Activated T-cell treated with anti-CD3 and anti-CD28 coated beads for 1 hour (primary cell): ENCODE results near the gene GMEB2.
"Not testable (repeated sequence)": the region's sequence is repeated elsewhere in the genome, so short reads cannot be mapped to it uniquely, and the experiment has no call there.

Experiments used
- DNase-seq: peaks from one replicate; pipeline ENCODE4 v3.0.0-alpha.2; 2020; ENCODE audit warnings: low read depth

Gene GMEB2

DNA sequence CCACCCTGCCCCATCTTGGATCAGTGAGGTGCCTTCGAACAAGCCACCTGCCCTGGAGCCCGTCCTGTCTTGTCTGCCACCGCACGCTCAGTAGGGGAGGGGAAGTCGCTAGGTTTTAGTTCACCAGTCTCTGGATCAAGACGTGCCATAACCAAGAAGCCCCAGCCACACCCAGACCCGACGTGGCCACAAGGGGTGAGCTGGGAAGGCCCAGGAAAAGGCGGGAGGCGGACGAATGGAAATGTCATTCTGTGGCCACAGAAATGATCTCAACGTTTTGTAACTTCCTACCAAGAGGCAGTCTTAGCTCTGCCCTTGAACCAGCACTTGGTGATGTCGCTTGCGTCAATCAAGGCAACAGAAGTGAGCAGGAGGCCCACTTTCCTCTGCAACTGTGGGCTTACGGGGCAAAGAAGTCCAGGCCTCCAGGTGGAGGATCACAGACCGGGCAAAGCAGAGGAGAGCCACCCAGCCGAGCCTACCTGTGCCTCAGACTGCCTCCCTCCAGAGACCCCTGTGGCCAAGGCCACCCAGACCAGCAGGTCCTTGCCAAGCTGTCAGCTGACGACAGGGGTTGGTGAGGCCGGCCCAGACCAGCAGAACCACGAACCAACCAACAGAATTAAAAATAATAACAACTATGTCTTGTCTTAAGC is 14.5 kb downstream of the GMEB2 start:
- no peak for DNase-seq

- DNase-seq = no peak
Observed at GRCh38 chr20:63611646-63612045, 15.3 kb downstream of the GMEB2 start.

- DNase-seq = no peak
Observed at GRCh38 chr20:63610581-63611435, 16.1 kb downstream of the GMEB2 start.

- DNase-seq = no peak
Observed at GRCh38 chr20:63606686-63607085, 20.2 kb downstream of the GMEB2 start.

DNA sequence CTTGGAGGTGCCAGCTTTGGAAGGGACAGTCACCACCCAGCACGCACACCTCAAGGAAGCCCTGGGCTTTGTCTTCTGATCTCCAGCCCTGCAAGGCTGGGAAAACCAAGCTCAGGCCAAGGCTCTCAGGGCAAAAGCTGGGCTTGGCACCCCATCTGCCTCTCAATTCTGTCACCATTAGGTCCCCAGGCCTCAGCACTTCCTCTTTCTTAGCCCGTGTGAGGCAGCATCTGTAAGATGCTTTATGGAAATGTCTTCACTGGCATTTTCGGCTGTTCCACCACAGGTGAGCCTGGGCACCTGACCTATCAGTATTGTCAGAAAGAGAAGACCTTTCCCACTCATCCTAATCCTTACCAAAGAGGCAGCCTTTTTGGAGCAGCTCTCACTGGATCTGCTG is 24.6 kb downstream of the GMEB2 start:
- no peak for DNase-seq

GRCh38 chr20:63601679-63602078 is 25.2 kb downstream of the GMEB2 start:
- not testable (repeated sequence) for DNase-seq

- no peak for DNase-seq
Observed at GRCh38 chr20:63599396-63600050, 27.4 kb downstream of the GMEB2 start.

- DNase-seq = no peak
Observed at GRCh38 chr20:63598479-63599395, 28.2 kb downstream of the GMEB2 start.

GRCh38 chr20:63597651-63598478 is 29.0 kb downstream of the GMEB2 start:
- no peak for DNase-seq

- DNase-seq = no peak
Observed at GRCh38 chr20:63596423-63596822, 30.5 kb downstream of the GMEB2 start.

GRCh38 chr20:63595416-63596127 is 31.3 kb downstream of the GMEB2 start:
- DNase-seq = no peak

DNA sequence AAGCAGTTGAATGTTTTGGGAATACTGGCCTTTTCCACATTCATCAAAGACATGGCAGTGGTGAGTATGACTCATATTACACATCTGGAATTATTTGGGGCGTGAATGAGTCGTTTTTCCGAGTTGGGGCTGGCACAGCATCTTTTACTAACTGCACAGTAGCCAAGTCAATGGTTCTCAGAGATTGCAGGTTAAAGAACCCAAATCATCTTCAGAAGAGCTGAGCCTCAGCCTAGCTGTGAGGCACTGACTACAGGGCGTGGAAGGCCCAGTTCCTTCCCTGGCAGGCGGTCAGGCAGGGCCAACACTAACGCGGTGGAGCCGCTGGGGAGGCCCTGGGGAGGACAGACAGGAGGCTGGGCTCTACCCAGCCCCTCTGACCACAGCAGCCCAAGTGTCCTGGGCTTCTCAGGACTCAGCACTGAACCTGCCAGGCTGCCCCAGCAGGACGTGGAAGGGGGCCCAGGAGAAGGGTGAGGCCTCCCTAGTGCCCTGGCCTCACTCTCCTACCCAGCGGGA is 32.8 kb downstream of the GMEB2 start:
- no peak for DNase-seq

DNA sequence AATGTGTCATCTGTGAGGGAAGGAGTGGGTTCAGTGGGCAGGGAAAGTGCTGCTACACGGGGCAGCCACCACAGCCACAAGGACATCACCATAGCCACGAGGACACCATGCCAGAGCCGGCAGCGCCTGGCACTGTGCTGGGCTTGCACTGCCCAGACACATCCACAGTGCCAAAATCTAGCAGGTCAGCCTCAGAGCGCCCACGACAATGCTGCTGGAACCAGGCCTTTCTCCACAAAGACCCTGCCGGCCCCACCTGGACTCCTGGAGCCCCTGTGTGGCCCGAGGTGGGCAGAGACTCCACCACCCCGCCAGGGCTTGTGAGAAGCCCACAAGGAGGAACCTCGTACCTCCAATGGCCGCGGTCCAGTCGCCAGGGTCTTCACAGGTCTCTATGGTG is 34.2 kb downstream of the GMEB2 start:
- no peak for DNase-seq

- DNase-seq = no peak
Observed at GRCh38 chr20:63591786-63592355, 35.0 kb downstream of the GMEB2 start.

DNA sequence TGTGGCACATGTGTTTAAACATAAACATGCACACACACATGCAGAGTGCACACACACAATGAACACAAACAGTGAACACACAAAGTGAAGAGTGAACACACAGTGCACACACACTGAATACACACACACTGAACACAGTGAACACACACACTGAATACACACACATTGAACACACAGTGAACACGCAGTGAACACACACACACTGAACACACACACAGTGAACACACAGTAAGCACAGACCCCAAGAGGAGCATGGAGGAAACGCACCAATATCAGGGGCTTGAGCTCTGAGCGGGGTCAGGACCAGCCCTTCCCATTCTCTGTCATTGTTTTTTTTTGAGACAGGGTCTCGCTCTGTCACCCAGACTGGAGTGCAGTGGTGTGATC is 35.8 kb downstream of the GMEB2 start:
- DNase-seq = no peak

GRCh38 chr20:63590218-63591146 is 36.4 kb downstream of the GMEB2 start:
- DNase-seq = no peak

DNA sequence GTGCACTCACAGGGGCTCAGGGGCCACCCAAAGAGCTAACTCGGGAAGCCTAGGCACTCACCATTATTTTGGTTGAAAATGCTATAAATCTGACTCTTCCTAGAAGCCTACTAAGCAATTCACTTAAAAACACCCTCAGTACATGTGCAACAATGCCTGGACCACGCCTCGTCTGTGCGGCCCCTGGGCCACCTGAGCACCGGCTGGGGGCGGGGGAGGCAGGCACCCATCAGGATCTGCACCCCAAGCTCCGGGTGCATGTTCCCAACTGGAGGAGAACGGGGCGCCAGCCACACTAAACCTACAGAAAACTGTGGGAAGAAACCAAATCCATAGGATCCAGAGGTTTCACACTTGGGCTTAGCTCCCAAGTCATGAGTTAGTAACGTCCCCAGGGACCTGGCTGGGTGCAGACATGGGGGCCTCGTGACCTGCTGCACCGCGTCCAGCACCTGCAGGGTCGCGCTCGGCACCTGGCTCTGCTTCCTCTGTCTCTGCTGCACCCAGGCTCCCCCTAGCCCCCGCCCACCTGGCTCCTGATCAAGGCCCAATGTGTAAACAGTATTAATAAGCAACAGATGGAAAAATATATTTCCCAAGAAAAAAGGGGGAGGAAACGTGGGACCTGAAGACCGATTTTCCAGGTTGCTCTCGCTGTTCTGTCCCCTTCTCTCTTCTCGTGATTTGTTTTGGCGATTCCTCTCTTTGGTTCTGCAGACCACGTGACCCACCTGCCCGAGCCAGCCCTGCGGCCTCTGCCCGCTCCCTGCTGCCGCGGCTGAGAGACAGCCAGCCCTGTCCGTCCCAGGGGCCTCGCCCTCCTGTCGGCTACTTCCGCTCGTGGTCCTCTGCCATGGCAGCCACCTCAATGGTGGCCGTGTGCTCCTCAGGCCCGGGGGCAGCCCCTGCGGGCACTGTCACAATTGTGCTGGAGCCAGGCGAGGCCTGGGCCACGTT is 37.4 kb downstream of the GMEB2 start:
- no peak for DNase-seq

- no peak for DNase-seq
Observed at GRCh38 chr20:63588641-63589041, 38.3 kb downstream of the GMEB2 start.
